SK-MEL-5 (cell line): Measurements from ENCODE around the gene CCDC51. TPM values are rescaled to one million over a fixed set of nuclear protein-coding genes. Genes with fewer than 3 reads are reported as not detected.

Experiments
- DNase-seq: peaks from one replicate; pipeline ENCODE4 v3.0.0-alpha.2; 2016; ENCODE audit warnings: low read depth, low spot score
- in situ Hi-C: cut with HindIII; loops from 2 replicates; pipeline ENCODE4 v1.10.0; 2016; ENCODE audit warnings: low sequenced_read_pairs, high pct_unique_total_duplicates, low pct_unique_long_range_greater_than_20kb
- total RNA-seq: library from RNA; depleted of rRNA; stranded (reverse); fragments of >200 nt; shearing (Covaris generic); gene quantifications from 2 replicates; pipeline ENCODE4 v1.2.3, GENCODE V29; 2014

CCDC51 gene
- total RNA-seq, 1 experiment from 2014 or later, result 43.8 TPM

DNA sequence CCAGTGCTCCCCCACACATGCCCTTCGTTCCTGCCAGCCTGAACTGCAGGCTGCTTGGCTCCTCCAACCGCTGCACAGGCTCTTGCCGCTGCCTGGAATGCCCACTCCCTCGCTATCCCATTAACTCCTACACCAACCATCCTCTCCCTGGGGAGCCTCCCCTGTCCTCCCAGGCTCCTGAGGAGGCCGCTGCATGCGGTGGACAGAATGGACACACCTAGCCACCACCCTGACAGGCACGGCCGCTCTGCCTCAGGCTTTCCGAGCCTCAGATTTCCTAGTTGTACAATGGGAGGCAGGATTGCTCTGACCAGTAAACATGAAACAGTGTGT is 12.3 kb downstream of the CCDC51 start:
- DNase-seq, result no peak
- in situ Hi-C loops, result no loop called here

- in situ Hi-C loops, result no loop called here
- DNase-seq, result no peak
Observed at GRCh38 chr3:48426944-48427629, 12.8 kb downstream of the CCDC51 start.

GRCh38 chr3:48426401-48426909 is 13.5 kb downstream of the CCDC51 start:
- DNase-seq, result peak; percentile 62
- in situ Hi-C loops, result no loop called here

GRCh38 chr3:48425281-48425812 is 14.6 kb downstream of the CCDC51 start:
- in situ Hi-C loops, result no loop called here
- no peak for DNase-seq

DNA sequence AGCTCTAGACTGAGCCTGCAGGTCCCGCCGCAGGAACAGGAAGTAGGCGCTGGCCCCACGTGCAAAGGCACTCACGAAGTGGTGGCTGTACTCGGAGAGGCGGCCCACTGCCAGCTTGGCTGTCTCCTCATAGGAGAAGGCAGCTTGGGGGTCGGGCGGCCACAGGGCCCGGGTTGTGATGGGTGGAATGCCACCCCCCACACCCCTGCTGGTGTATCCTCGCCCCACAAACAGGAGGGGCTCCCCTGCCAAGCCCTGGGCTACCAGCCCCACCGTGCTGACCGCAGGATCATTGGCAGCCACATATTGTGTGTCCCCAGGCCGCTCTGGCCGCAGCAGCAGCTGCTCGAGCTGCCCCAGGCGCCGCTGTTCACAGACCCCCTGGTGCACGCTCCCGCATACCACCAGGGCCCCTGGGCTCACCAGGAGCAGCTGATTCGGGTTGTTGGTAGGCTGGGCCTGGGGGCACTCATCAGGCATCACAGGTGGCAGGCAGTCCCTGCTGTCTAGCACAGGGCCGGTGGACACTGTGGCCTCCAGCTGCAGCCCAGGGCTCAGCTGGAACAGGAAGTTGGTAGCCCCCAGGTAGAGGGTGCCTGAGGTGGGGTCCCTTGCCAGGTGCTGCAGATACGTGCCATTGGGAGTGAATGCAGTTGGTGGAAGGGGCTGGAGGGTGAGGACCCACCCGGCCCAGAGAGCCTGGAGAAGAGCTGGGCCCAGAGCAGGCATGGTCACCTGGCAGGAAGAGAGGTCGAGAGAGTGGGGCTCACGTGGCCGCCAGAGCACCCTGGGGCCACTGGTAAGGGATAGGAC is 15.8 kb downstream of the CCDC51 start:
- no peak for DNase-seq
- in situ Hi-C loops, result no loop called here

GRCh38 chr3:48423241-48423882 is 16.6 kb downstream of the CCDC51 start:
- in situ Hi-C loops, result no loop called here
- DNase-seq, result no peak

- no peak for DNase-seq
- in situ Hi-C loops, result no loop called here
Observed at GRCh38 chr3:48422681-48423080, 17.2 kb downstream of the CCDC51 start.

DNA sequence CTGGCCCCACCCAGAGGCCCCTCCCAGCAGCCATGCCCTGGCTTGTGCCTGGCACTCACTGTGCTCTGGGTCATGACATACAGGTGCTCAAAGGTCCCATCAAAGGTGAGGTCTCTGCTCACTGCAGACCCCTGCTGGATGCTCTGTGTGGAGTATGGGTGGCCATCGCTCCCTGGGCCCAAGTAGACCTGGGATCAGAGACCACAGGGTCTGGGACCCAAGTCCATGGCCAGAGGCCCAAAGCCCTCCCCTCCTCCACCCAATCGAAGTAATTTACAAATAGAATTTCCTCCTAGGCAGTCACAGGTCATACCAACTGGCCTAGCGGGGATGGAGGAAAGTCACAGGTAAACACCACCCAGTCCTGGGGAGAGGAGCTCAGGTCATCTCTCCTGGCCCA is 17.6 kb downstream of the CCDC51 start:
- DNase-seq, result no peak
- in situ Hi-C loops, result no loop called here

GRCh38 chr3:48420561-48420960 is 19.4 kb downstream of the CCDC51 start:
- in situ Hi-C loops, result no loop called here
- DNase-seq, result no peak

- in situ Hi-C loops, result no loop called here
Observed at GRCh38 chr3:48419597-48419996, 20.3 kb downstream of the CCDC51 start.

DNA sequence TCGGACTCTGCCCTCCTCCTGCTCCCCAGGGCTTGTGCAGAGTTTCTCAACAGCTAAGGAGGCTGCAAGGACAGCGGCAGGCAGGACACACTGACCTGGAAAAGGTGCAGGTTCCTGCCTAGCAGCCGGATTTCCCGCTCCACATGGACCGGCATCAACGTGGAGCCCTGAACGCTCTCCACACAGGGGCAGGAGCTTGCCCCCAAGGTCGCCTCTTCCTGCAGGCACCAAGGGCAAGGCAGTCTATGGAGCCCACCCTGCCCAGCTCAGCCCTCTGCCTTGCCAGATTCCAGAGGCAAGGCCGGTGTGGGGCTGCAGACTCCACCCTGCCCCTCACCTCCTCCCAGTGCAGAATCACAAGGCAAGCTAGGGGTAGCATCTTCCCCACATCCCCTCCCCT is 20.8 kb downstream of the CCDC51 start:
- in situ Hi-C loops, result no loop called here
- no peak for DNase-seq

More at GRCh38 chr3:48419597-48419996, 20.3 kb downstream of the CCDC51 start:
- no peak for DNase-seq

DNA sequence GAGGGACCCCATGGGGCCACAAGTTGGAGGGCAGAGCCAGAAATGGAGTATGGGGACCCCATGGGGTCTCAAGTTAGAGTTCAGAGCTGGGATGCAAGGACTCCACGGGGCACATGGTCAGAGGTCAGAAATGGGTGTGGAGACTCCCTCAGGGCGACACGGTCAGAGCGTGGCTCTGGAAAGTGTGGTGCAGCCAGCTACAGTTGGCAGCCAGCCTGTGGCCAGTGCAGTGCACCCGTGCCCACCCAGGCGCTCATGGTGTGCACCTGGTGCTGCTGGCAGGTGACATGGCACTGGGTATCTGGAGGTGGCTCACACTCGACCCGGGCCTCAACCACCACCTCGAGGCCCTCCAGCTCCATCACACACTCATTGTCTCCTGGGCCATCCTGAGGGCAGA is 21.3 kb downstream of the CCDC51 start:
- no peak for DNase-seq
- in situ Hi-C loops, result no loop called here

DNA sequence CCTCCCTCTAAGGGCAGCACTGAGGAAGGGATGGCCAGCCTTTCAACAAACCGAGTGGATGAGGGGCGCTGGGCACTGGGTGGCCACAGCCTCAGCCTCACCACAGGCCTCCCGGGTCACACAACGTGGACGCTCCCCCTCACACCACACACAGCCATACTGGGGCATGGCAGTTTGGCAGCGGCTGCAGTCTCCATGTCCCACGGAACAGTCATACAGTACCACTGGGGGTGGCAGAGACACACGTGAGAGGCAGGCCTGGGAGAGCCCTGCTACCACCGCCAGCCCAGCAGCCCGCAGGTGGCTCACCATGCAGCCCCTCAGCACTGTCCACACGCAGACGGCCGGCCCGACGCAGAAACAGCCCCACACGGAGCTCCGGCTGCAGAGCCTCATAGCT is 21.8 kb downstream of the CCDC51 start:
- in situ Hi-C loops, result no loop called here

GRCh38 chr3:48417529-48418108 is 22.3 kb downstream of the CCDC51 start:
- DNase-seq, result no peak
- in situ Hi-C loops, result no loop called here

More for the DNA sequence above, 21.8 kb downstream of the CCDC51 start:
- no peak for DNase-seq

GRCh38 chr3:48416546-48416945 is 23.4 kb downstream of the CCDC51 start:
- DNase-seq, result no peak
- in situ Hi-C loops, result no loop called here

DNA sequence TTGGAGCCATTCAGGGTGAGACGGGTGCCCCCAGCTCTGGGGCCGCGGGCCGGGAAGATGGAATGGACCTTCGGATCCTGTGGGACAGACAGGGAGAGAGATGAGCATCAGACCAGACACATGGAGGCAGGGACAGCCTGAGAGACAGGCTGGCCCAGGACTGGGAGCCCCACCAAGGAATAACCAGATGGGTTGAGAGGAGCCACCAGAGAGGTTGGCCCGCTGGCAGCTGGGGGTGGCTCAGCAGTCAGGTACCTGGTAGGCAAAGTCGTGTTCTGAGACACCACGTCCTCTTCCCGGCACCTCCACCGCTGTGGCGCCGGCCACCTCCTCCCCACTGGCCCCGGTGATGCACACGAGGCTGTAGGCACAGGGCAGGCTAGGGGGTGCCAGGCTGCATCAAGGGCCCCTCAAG is 23.8 kb downstream of the CCDC51 start:
- in situ Hi-C loops, result no loop called here
- no peak for DNase-seq

GRCh38 chr3:48415251-48415953 is 24.5 kb downstream of the CCDC51 start:
- in situ Hi-C loops, result no loop called here
- DNase-seq, result no peak
